Measurements from ENCODE around the gene ZNF689.

DNA sequence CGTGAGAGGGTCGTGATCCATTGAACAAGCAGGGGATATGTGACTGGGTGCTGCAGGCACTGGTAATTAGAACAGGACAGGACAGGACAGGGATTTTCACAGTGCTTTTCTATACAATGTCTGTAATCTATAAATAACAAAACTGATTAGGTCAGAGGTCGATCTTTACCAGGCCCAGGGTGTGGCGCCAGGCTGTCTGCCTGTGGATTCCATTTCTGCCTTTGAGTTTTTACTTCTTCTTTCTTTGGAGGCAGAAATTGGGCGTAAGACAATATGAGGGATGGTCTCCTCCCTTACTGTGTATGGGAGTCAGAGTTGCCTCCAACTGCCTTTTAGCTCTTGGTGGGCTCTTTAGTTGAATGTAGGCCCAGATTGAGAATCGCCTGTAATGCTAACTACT, 50.5 kb downstream of the ZNF689 start:
- TF ChIP-seq, protein P1, sequence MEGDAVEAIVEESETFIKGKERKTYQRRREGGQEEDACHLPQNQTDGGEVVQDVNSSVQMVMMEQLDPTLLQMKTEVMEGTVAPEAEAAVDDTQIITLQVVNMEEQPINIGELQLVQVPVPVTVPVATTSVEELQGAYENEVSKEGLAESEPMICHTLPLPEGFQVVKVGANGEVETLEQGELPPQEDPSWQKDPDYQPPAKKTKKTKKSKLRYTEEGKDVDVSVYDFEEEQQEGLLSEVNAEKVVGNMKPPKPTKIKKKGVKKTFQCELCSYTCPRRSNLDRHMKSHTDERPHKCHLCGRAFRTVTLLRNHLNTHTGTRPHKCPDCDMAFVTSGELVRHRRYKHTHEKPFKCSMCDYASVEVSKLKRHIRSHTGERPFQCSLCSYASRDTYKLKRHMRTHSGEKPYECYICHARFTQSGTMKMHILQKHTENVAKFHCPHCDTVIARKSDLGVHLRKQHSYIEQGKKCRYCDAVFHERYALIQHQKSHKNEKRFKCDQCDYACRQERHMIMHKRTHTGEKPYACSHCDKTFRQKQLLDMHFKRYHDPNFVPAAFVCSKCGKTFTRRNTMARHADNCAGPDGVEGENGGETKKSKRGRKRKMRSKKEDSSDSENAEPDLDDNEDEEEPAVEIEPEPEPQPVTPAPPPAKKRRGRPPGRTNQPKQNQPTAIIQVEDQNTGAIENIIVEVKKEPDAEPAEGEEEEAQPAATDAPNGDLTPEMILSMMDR (IDR thresholded peaks at IDR 0.05), result no peak
- TF ChIP-seq POLR2A (IDR thresholded peaks at IDR 0.05), result no peak
